BJ (cell line): Measurements from ENCODE around the gene NDUFS1. TPM values are rescaled to one million over a fixed set of nuclear protein-coding genes. Genes with fewer than 3 reads are reported as not detected.
"Not testable (repeated sequence)": the region's sequence is repeated elsewhere in the genome, so short reads cannot be mapped to it uniquely, and the experiment has no call there.

Experiments
- CTCF ChIA-PET: fragments of 350-600 bp; formaldehyde crosslinking; extraction: SDS; loops from one replicate; lab custom pipeline; 2021; ENCODE audit warnings: antibody characterized with exemption, inconsistent platforms; lab: Yijun Ruan, JAX
- POLR2A ChIA-PET: fragments of 300-600 bp; sonication (Branson Sonifier 250); formaldehyde crosslinking; extraction: SDS; loops from one replicate; lab custom pipeline; 2021; ENCODE audit warnings: antibody characterized with exemption; lab: Charles Lee
- DNase-seq: peaks from one replicate; pipeline ENCODE4 v3.0.0-alpha.2; 2011; ENCODE audit warnings: low read depth
- H3K27me3 ChIP-seq: 2 replicates; pipeline ENCODE4 v1.6.0; 2011; ENCODE audit warnings: low read length; ENCODE audit not compliant: control insufficient read depth, insufficient read depth
- H3K36me3 ChIP-seq: 2 replicates; pipeline ENCODE4 v1.5.1; 2011; ENCODE audit warnings: low read length; ENCODE audit not compliant: control insufficient read depth, insufficient read depth
- H3K4me3 ChIP-seq: 2 replicates; pipeline ENCODE4 v1.5.1; 2011; ENCODE audit warnings: low read depth, mild to moderate bottlenecking, control low read depth, low read length
- CTCF ChIP-seq: IDR thresholded peaks from 2 replicates; pipeline ENCODE4 v1.5.1; 2011; ENCODE audit warnings: low read depth, mild to moderate bottlenecking, control low read depth, inconsistent platforms, low read length, moderate library complexity; ENCODE audit not compliant: insufficient read depth
- polyA plus RNA-seq: library from polyadenylated mRNA; depleted of rRNA; stranded (reverse); fragments of >200 nt; gene quantifications from 2 replicates; pipeline ENCODE4 v1.2.3, GENCODE V29; 2011

Gene NDUFS1
- polyA plus RNA-seq, 1 experiment = 79.9 TPM

DNA sequence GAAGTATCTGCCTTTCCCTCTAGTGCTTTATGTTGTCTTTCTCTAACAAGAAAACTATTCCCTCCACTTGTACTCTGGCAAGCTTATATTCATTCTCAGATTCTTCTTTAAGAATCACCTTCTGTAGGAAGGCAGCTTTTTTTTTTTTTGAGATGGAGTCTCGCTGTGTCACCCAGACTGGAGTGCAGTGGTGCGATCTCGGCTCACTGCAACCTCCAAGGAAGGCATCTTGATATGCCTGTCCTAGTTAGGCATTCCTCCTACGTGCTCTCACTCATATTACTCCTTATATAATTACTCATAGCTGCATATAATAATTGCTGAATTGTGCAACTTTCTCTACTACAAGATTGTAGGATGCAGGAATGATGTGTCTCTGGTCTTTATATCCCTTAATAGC, 15.8 kb downstream of the NDUFS1 start:
- CTCF ChIA-PET = interaction anchor here (1.0 kb wide), 1 partner anchor 55 kb away, joined by 4 read pairs; no protein-coding TSS in a partner anchor
- POLR2A ChIA-PET = no interaction called here

DNA sequence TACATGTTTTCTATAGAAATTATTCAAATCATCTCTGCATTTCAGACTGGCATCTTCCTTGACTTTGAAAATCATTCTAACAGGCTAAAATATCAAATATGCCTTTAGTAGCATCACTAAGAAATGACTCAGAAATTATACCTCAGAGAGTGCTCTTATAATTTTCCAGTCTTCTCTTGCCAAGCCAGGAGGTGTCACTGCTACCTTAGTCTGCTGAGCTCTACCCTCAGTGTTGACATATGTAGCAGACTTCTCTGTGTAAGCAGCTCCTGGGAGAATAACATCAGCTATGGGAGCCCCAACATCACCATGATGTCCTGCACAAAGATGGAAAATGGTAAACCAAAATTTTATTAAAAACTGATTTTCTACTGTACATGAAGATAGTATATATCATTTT, 31.6 kb downstream of the NDUFS1 start:
- POLR2A ChIA-PET = no interaction called here
- no peak for DNase-seq
- Histone ChIP-seq H3K36me3 (peaks cover 3% of the 10 kb centered on the region), H3K4me3 (no peak overlapping the region), H3K27me3 (no peaks in the 10 kb centered on the region)
- TF ChIP-seq CTCF = no peak
- CTCF ChIA-PET = no interaction called here

More for the DNA sequence above, 15.8 kb downstream of the NDUFS1 start:
- no peak for TF ChIP-seq CTCF
- no peak overlapping the region for H3K4me3 ChIP-seq
- no peaks in the 10 kb centered on the region for H3K27me3 ChIP-seq
- peaks cover 6% of the 10 kb centered on the region for H3K36me3 ChIP-seq
- no peak for DNase-seq

DNA sequence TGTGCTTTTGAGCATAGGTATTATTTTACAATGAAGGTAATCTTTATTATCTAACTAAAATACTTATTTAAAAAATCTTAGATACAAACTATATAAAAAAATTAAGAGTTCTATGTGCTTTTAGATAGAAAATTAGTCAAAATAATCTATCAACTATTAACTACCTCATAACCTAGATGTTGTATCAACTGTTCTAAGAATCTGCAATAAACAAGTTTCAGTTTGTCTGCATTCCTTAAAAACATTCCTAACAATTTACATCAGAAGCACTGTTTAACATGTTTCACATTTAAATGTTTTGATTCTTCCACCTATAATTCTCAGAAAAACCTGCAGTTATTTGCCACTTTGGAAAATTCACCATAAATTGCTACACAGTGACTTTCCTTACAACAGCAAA, 33.3 kb downstream of the NDUFS1 start:
- H3K27me3 ChIP-seq = no peaks in the 10 kb centered on the region
- no peak for DNase-seq
- POLR2A ChIA-PET = no interaction called here
- TF ChIP-seq CTCF = no peak
- H3K4me3 ChIP-seq = no peak overlapping the region
- H3K36me3 ChIP-seq = peaks cover 3% of the 10 kb centered on the region
- CTCF ChIA-PET = no interaction called here

GRCh38 chr2:206122569-206122968, 36.7 kb downstream of the NDUFS1 start:
- H3K4me3 ChIP-seq, POLR2A ChIA-PET, H3K27me3 ChIP-seq, DNase-seq, H3K36me3 ChIP-seq: not testable (repeated sequence)
- CTCF ChIA-PET = interaction anchor here (1.0 kb wide), 1 partner anchor 137 kb away, joined by 3 read pairs; no protein-coding TSS in a partner anchor

- Histone ChIP-seq H3K27me3 (no peaks in the 10 kb centered on the region), H3K36me3 (peaks cover 5% of the 10 kb centered on the region), H3K4me3 (no peak overlapping the region)
- TF ChIP-seq CTCF = no peak
- ChIA-PET POLR2A (no interaction called here), CTCF (interaction anchor here (1.0 kb wide), 1 partner anchor 29 kb away, joined by 3 read pairs; no protein-coding TSS in a partner anchor)
- DNase-seq = no peak
These were observed 43.0 kb downstream of the NDUFS1 start for GRCh38 chr2:206116278-206116677.

- ChIA-PET CTCF (interaction anchor here (0.6 to 1.0 kb wide), 2 partner anchors 30 to 353 kb away, joined by 3 read pairs; no protein-coding TSS in a partner anchor), POLR2A (no interaction called here)
- Histone ChIP-seq H3K36me3 (peaks cover 4% of the 10 kb centered on the region), H3K27me3 (no peaks in the 10 kb centered on the region), H3K4me3 (no peak overlapping the region)
- no peak for TF ChIP-seq CTCF
- no peak for DNase-seq
These were observed 44.1 kb downstream of the NDUFS1 start for GRCh38 chr2:206115026-206115578.
